ENCODE data around the gene RGPD6.
"Not testable (repeated sequence)": the region's sequence is repeated elsewhere in the genome, so short reads cannot be mapped to it uniquely, and the experiment has no call there.

The RGPD6 gene

GRCh38 chr2:110576763-110577416 lies at the start of gene RGPD6:
TSS of gene RGPD6 (minus strand) at chr2:110577222. CDS start at chr2:110577024, 198 bp downstream.
- not testable (repeated sequence) for H3K9me3 ChIP-seq (ENCODE audit: low read length); H3K9ac ChIP-seq (ENCODE audit: low read length); H3K27me3 ChIP-seq (ENCODE audit: control insufficient read depth in 1 of 2, insufficient read depth in 2 of 2, low read length in 2 of 2); H3K4me3 ChIP-seq (ENCODE audit: low read depth in 1 of 2, low read length in 2 of 2); H3K27ac ChIP-seq (ENCODE audit: low read depth, low read length); H3K36me3 ChIP-seq (ENCODE audit: insufficient read depth, low read length); H3K4me1 ChIP-seq (ENCODE audit: insufficient read depth, low read length)

DNA sequence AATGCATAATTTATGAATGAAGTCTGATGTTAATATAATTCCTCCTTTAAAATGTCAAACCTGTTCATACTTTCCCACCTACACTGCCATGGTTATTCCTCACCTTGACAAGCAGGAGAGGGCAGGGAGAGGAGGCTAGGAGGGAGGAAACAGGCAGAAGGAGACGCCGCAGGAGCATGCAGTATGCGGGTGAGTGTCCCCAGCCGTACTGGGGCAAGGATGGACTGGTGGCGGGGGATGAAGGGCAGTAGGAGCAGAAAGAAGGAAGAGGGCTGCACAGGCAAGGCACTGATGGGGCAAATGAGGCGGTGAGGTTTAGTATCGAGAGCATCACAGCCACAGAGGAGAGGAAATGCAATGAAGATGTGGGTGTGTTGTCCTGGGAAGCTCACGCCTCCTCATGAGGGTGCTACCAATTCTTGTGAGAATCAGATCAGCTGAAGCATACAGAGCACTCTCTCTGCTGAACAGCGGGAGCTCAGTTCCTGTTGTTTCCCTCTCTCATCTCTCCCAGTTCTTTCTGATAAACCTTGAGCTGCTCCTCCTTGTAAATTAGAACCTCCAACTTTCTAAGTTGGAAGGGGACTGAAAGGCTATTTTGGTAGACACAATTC lies 42.4 kb upstream of the RGPD6 start:
- H3K4me1 ChIP-seq (ENCODE audit: insufficient read depth, low read length); H3K27me3 ChIP-seq (ENCODE audit: control insufficient read depth in 1 of 2, insufficient read depth in 2 of 2, low read length in 2 of 2); H3K36me3 ChIP-seq (ENCODE audit: insufficient read depth, low read length): not testable (repeated sequence)

GRCh38 chr2:110613927-110614326 lies 36.9 kb upstream of the RGPD6 start:
- not testable (repeated sequence) for H3K9me3 ChIP-seq (ENCODE audit: low read length); H3K27ac ChIP-seq (ENCODE audit: low read depth, low read length); H3K27me3 ChIP-seq (ENCODE audit: control insufficient read depth in 1 of 2, insufficient read depth in 2 of 2, low read length in 2 of 2); H3K4me1 ChIP-seq (ENCODE audit: insufficient read depth, low read length); H3K36me3 ChIP-seq (ENCODE audit: insufficient read depth, low read length); H3K4me3 ChIP-seq (ENCODE audit: low read depth in 1 of 2, low read length in 2 of 2); H3K9ac ChIP-seq (ENCODE audit: low read length)

More for the DNA sequence above, 42.4 kb upstream of the RGPD6 start:
- H3K9ac ChIP-seq (ENCODE audit: low read length); H3K27ac ChIP-seq (ENCODE audit: low read depth, low read length); H3K9me3 ChIP-seq (ENCODE audit: low read length); H3K4me3 ChIP-seq (ENCODE audit: low read depth in 1 of 2, low read length in 2 of 2): not testable (repeated sequence)

- H3K9me3 ChIP-seq (ENCODE audit: low read length); H3K27ac ChIP-seq (ENCODE audit: low read depth, low read length); H3K4me3 ChIP-seq (ENCODE audit: low read depth in 1 of 2, low read length in 2 of 2); H3K4me1 ChIP-seq (ENCODE audit: insufficient read depth, low read length); H3K36me3 ChIP-seq (ENCODE audit: insufficient read depth, low read length); H3K27me3 ChIP-seq (ENCODE audit: control insufficient read depth in 1 of 2, insufficient read depth in 2 of 2, low read length in 2 of 2); H3K9ac ChIP-seq (ENCODE audit: low read length): not testable (repeated sequence)
Observed at GRCh38 chr2:110610613-110611250, 33.7 kb upstream of the RGPD6 start.

- not testable (repeated sequence) for H3K36me3 ChIP-seq (ENCODE audit: insufficient read depth, low read length); H3K4me3 ChIP-seq (ENCODE audit: low read depth in 1 of 2, low read length in 2 of 2)
Observed at GRCh38 chr2:110609843-110610612, 33.0 kb upstream of the RGPD6 start.

GRCh38 chr2:110608788-110609502 lies 31.9 kb upstream of the RGPD6 start:
- H3K9ac ChIP-seq (ENCODE audit: low read length); H3K36me3 ChIP-seq (ENCODE audit: insufficient read depth, low read length); H3K27me3 ChIP-seq (ENCODE audit: control insufficient read depth in 1 of 2, insufficient read depth in 2 of 2, low read length in 2 of 2); H3K4me3 ChIP-seq (ENCODE audit: low read depth in 1 of 2, low read length in 2 of 2); H3K4me1 ChIP-seq (ENCODE audit: insufficient read depth, low read length); H3K9me3 ChIP-seq (ENCODE audit: low read length); H3K27ac ChIP-seq (ENCODE audit: low read depth, low read length): not testable (repeated sequence)

More at GRCh38 chr2:110609843-110610612, 33.0 kb upstream of the RGPD6 start:
- H3K27me3 ChIP-seq (ENCODE audit: control insufficient read depth in 1 of 2, insufficient read depth in 2 of 2, low read length in 2 of 2); H3K9me3 ChIP-seq (ENCODE audit: low read length); H3K9ac ChIP-seq (ENCODE audit: low read length); H3K27ac ChIP-seq (ENCODE audit: low read depth, low read length); H3K4me1 ChIP-seq (ENCODE audit: insufficient read depth, low read length): not testable (repeated sequence)

GRCh38 chr2:110605057-110605456 lies 28.0 kb upstream of the RGPD6 start:
- not testable (repeated sequence) for H3K4me3 ChIP-seq (ENCODE audit: low read depth in 1 of 2, low read length in 2 of 2); H3K27me3 ChIP-seq (ENCODE audit: control insufficient read depth in 1 of 2, insufficient read depth in 2 of 2, low read length in 2 of 2); H3K9me3 ChIP-seq (ENCODE audit: low read length); H3K27ac ChIP-seq (ENCODE audit: low read depth, low read length); H3K9ac ChIP-seq (ENCODE audit: low read length); H3K36me3 ChIP-seq (ENCODE audit: insufficient read depth, low read length); H3K4me1 ChIP-seq (ENCODE audit: insufficient read depth, low read length)

DNA sequence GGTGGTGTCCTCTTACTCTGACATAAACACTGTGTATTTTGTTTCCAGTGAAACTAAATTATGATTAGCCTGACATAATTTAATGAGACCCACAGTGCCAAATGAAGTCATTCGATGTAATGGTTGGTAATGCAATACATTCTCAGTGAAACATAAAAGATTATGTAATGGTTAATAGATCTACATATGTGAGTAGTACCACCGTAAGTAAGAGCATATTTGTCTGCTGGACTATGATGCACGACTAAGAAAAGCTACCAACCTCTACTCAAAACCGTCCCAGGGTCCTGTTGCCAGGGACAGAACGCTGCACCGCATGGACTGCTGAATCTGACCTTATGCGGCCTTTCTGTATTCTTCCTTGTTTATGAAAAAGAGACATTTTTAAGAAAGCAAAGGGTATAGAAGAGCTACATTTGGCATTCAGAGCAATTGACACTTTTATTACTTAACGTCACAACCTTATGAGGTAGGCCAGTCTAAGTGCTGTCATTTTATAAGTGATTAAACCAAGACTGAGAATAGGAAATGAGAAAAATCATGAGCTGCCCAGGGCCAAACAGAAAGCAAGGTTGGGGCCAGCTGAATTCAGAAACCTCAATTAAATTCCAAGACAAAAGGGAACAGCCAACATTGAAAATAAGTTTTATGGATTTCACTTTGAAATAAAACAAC lies 27.0 kb upstream of the RGPD6 start:
- H3K9me3 ChIP-seq (ENCODE audit: low read length); H3K27me3 ChIP-seq (ENCODE audit: control insufficient read depth in 1 of 2, insufficient read depth in 2 of 2, low read length in 2 of 2); H3K4me1 ChIP-seq (ENCODE audit: insufficient read depth, low read length); H3K36me3 ChIP-seq (ENCODE audit: insufficient read depth, low read length); H3K9ac ChIP-seq (ENCODE audit: low read length); H3K27ac ChIP-seq (ENCODE audit: low read depth, low read length); H3K4me3 ChIP-seq (ENCODE audit: low read depth in 1 of 2, low read length in 2 of 2): not testable (repeated sequence)

DNA sequence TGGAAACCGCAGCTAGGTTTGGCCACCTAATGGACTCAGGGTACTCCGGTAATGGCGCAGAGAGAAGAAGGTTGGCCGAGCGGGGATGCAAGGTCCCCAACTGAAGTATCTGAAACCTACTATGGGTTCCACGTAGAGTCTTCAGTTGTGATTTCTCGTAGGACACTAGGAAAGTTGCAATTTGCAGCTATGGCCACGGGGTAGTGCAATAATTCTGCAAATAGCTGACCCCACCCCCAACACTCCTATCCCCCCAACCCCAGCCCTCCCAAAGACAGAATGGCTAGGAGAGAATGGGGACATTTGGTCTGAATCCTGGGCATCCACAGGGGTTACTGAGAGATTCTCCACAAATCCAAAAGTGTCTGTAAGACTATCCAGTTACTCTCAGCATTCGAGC lies 25.1 kb upstream of the RGPD6 start:
- H3K27me3 ChIP-seq (ENCODE audit: control insufficient read depth in 1 of 2, insufficient read depth in 2 of 2, low read length in 2 of 2); H3K4me3 ChIP-seq (ENCODE audit: low read depth in 1 of 2, low read length in 2 of 2); H3K4me1 ChIP-seq (ENCODE audit: insufficient read depth, low read length); H3K36me3 ChIP-seq (ENCODE audit: insufficient read depth, low read length); H3K9ac ChIP-seq (ENCODE audit: low read length); H3K9me3 ChIP-seq (ENCODE audit: low read length); H3K27ac ChIP-seq (ENCODE audit: low read depth, low read length): not testable (repeated sequence)

- H3K36me3 ChIP-seq (ENCODE audit: insufficient read depth, low read length); H3K4me1 ChIP-seq (ENCODE audit: insufficient read depth, low read length); H3K27ac ChIP-seq (ENCODE audit: low read depth, low read length); H3K4me3 ChIP-seq (ENCODE audit: low read depth in 1 of 2, low read length in 2 of 2); H3K9me3 ChIP-seq (ENCODE audit: low read length); H3K27me3 ChIP-seq (ENCODE audit: control insufficient read depth in 1 of 2, insufficient read depth in 2 of 2, low read length in 2 of 2); H3K9ac ChIP-seq (ENCODE audit: low read length): not testable (repeated sequence)
Observed at GRCh38 chr2:110591973-110592372, 15.0 kb upstream of the RGPD6 start.

All from muscle layer of colon (tissue), 2 donors.